Measurements from ENCODE around the gene SPTB.
A peak's percentile ranks its signal among the peaks of the same experiment; 100 is the strongest.
"Not testable (repeated sequence)": the region's sequence is repeated elsewhere in the genome, so short reads cannot be mapped to it uniquely, and the experiment has no call there.

Gene SPTB

DNA sequence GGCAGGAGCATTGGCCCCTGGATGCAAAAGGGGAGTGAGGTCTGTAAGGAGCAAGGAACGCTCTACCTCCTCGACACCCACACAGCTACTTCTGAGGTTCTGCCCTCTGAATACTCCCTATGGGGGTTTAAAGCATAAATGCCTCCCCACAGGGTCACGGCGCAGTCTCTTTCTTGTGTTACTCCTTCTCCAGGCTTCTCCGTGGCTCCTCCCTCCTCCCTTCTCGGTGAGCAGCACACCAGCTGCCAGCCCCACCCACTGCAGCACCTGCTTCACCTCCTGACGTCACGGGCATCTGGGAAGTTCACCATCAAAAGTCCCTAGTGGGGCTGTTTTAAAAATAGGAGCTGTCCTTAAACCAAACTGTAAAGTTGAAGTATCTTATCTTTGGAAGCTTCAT is 67.3 kb downstream of the SPTB start:
- DNase-seq (ENCODE audit: low read depth, low spot score): no peak
- in situ Hi-C loops (cut with HindIII; ENCODE audit: low sequenced_read_pairs): no loop called here
- no peak for TF ChIP-seq CTCF (IDR thresholded peaks at IDR 0.05; ENCODE audit: low read depth, low read length)
- no peak overlapping the region for H3K4me3 ChIP-seq (ENCODE audit: low read depth, low read length)

DNA sequence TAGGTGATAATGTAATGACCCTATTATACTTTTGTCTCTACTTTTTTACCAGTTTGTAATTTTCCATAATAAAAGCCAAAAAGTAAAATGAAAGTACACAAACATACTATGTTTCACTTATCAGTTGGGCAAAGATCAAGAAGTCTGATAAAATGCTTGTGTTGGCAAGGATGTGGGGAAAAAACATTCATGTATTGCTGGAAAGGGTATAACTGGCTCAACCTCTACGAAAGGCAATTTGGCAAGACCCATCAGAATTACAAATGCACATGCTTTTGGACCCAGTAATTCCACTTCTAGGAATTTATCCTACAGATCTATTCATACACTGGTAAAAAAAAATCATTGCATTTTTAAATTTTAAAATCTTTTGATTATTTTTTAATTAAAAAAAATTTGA is 68.0 kb downstream of the SPTB start:
- H3K4me3 ChIP-seq (ENCODE audit: low read depth, low read length): no peak overlapping the region
- DNase-seq (ENCODE audit: low read depth, low spot score): no peak
- no peak for TF ChIP-seq CTCF (IDR thresholded peaks at IDR 0.05; ENCODE audit: low read depth, low read length)
- in situ Hi-C loops (cut with HindIII; ENCODE audit: low sequenced_read_pairs): no loop called here

DNA sequence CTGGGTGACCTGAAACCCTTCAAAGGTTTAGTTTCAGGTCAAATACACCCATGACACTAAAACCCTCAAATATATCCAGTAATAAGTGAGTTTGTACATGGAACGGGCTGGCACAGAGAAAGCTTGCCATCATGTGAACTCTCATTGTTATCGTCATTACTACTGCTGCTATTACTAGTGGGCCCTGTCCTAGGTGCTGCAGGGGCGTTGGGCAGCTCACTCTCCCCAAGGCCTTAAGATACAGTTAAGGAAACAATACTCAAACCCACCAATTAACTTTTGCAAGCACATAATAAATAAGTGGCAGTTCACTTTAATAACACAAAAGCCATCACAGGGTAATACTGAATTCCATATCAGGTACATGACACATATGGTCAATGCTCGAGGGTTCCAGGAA is 71.3 kb downstream of the SPTB start:
- TF ChIP-seq CTCF (IDR thresholded peaks at IDR 0.05; ENCODE audit: low read depth, low read length): no peak
- in situ Hi-C loops (cut with HindIII; ENCODE audit: low sequenced_read_pairs): no loop called here

DNA sequence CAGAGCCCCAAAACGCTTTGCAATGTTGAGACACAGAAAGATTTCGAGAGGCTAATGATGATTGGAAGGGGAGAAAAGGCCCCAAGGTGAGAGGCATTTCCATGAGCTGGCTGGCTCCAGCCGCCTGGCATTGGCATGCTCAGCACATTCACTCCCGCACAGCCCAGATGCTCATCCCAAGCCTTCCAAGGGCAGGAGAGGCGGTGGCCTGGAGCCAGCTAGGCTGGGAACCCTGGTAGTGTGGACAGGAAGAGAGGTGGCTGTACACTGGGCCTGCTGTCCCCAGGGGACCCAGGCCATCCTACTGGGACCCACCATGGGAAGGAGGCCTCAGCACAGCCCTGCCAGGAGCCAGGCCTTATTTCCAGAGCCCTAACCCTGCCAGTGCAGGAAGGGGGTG is 72.2 kb downstream of the SPTB start:
- no peak for TF ChIP-seq CTCF (IDR thresholded peaks at IDR 0.05; ENCODE audit: low read depth, low read length)
- DNase-seq (ENCODE audit: low read depth, low spot score): no peak
- H3K4me3 ChIP-seq (ENCODE audit: low read depth, low read length): no peak overlapping the region
- in situ Hi-C loops (cut with HindIII; ENCODE audit: low sequenced_read_pairs): no loop called here

More for the DNA sequence above, 71.3 kb downstream of the SPTB start:
- no peak for DNase-seq (ENCODE audit: low read depth, low spot score)
- H3K4me3 ChIP-seq (ENCODE audit: low read depth, low read length): no peak overlapping the region

GRCh38 chr14:64806862-64807495 is 72.7 kb downstream of the SPTB start:
- H3K4me3 ChIP-seq (ENCODE audit: low read depth, low read length): no peak overlapping the region
- DNase-seq (ENCODE audit: low read depth, low spot score): no peak
- no peak for TF ChIP-seq CTCF (IDR thresholded peaks at IDR 0.05; ENCODE audit: low read depth, low read length)
- in situ Hi-C loops (cut with HindIII; ENCODE audit: low sequenced_read_pairs): no loop called here

DNA sequence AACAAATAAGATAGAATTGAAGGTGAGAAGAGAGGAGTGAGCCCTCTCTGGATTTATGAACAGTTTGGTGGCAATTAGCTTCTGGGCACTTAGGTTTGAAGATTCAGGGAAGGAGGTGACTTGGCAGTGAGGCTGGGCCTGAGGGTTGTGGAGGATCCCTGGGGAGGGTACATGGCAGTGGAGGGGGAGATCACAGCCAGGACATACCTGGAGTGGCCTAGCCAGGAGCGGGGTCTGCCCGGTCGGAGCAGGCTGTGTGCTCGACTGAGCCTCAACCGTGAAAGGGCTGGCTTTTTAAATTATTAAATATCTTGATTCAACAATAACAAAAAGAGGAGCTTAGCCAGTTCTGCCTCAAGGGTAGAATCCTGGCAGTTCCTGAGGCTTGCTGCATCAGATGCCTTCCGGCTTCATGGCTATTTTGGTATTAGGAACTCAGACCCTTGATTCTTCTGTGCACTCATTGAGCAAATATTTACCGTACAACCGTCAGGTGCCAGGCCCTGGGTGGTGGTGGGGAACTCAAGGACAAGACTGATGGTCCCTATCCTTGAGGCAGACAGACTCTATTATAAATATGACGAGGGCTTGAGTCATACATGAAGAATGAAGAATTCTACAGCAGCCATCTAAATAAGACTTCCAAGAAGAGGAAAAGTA is 73.4 kb downstream of the SPTB start:
- DNase-seq (ENCODE audit: low read depth, low spot score): peak; percentile 91
- H3K4me3 ChIP-seq (ENCODE audit: low read depth, low read length): no peak overlapping the region
- in situ Hi-C loops (cut with HindIII; ENCODE audit: low sequenced_read_pairs): no loop called here
- no peak for TF ChIP-seq CTCF (IDR thresholded peaks at IDR 0.05; ENCODE audit: low read depth, low read length)

DNA sequence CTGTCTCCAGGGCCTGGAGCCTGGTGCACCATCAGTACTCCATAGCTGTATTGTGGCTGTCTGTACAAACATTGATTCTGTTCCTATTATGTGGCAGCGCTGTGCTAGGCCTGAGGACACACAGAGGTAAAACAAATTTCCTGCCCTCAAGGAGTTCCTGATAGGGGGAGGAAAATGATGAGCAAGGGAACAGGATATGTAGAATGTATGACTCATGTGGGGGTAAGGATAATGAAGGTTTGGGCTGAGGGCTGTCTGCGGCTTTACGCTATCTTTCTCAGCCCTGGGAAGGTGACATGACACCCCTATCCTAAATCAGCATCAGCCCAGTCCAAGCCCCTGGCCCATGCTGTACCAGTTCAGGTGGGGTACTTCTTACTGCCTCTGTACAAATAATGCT is 74.1 kb downstream of the SPTB start:
- in situ Hi-C loops (cut with HindIII; ENCODE audit: low sequenced_read_pairs); H3K4me3 ChIP-seq (ENCODE audit: low read depth, low read length): not testable (repeated sequence)
- peak; percentile 23 for DNase-seq (ENCODE audit: low read depth, low spot score)

Measured in astrocyte of the spinal cord (primary cell).